ENCODE results near the gene TLX1. TPM values are rescaled to one million over a fixed set of nuclear protein-coding genes. Genes with fewer than 3 reads are reported as not detected.

TLX1 gene
- total RNA-seq, 4 donors from 2014 or later = not detected

DNA sequence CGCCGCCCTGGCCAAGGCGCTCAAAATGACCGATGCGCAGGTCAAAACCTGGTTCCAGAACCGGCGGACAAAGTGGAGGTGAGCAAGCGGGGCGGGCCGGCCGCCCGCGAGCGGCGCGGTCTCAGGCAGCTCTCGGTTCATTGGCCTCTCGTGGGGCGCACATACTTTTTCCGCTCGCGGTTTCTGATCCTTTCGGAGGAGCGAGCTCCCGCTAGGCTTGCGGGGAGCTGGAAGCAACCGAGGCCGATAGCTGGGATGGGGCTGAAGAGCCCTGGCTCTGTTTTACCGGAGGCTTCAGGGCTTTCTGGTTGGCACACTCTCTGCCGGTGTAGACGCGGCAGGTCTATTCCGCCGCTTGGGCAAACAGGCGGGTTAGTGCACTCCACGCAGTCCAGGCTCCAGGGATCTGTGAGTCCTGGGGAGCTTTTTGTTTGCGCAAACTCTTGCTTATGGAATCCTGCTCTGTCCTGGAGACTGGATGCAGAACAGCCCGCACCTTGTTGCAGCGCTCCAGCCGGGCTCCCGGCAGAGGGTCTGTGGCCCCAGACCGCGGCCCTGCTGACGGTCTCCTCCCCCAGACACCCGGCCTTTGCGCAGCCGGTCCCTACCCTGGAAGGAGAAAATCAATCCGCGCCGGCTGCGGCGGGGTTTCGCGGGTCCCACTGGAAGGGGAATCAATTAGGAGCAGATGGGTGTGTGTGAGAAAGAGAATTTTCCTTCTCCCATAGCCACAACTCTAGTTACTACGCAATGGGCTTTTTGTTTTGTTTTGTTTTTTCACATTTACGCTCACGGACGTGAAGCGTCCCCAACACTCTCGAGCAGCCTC lies 3.4 kb downstream of the TLX1 start:
- Histone ChIP-seq H3K27me3 (peaks cover 24 to 88% of the 10 kb centered on the region in 2 donors), H3K36me3 (no peaks in the 10 kb centered on the region), H3K4me1 (peaks cover 0 to 29% of the 10 kb centered on the region in 2 donors), H3K4me3 (no peak overlapping the region), H3K9me3 (no peaks in the 10 kb centered on the region), H3K27ac (no peak overlapping the region)
- TF ChIP-seq POLR2A (IDR thresholded peaks at IDR 0.05) (no peak), CTCF (IDR thresholded peaks at IDR 0.05) (no peak)
- no peak for DNase-seq
- intact Hi-C loops (cut with DNase I; ENCODE audit: low total_unique reads) = no loop called here

DNA sequence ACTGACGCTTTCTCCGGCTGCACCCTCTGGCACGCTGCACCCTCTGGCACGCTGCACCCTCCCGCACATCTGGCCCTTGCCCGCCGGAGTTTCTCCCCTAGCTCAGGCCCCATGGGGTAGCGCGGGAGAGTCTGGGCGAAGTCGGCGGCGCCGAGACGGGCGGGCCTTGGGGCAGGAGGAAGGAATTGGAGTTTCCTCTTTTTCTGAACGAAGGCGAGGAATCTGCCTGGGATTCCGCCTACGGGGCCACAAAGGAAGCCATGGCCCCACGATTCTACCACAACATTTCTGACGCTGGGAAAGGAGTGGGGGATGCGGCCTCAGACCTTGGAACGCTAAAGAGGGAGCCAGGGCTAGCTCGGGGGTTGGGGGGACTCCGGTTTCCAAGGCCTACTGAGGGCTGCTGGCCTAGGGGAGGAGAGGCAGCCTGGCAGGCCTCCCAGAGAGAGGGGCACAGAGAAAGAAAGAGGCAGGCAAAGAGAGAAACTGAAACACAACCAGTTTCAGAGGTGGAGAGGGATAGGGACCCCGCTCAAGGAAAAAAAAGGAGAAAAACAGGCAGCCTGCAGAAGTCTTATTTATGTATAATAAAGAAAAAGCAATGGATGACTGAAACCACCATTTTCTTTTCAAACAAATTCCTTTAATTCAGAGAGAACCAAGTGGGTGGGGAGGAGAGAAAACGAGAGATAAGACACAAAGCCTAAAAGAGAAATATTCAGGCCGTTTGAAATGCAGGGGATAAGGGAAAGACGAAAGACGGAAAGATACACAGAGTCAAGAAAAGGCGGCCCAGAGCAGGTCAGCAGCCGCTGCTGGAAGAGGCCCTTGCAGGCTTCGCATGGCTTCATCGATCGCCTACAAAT lies 4.3 kb downstream of the TLX1 start:
- H3K27ac ChIP-seq = no peak overlapping the region
- no peak for DNase-seq
- intact Hi-C loops (cut with DNase I; ENCODE audit: low total_unique reads) = no loop called here
- H3K4me1 ChIP-seq = peaks cover 0 to 29% of the 10 kb centered on the region in 2 donors
- H3K36me3 ChIP-seq = no peaks in the 10 kb centered on the region
- peaks cover 29 to 89% of the 10 kb centered on the region in 2 donors for H3K27me3 ChIP-seq
- no peak overlapping the region for H3K4me3 ChIP-seq
- no peak for TF ChIP-seq CTCF (IDR thresholded peaks at IDR 0.05)
- no peak for TF ChIP-seq POLR2A (IDR thresholded peaks at IDR 0.05)
- no peaks in the 10 kb centered on the region for H3K9me3 ChIP-seq

DNA sequence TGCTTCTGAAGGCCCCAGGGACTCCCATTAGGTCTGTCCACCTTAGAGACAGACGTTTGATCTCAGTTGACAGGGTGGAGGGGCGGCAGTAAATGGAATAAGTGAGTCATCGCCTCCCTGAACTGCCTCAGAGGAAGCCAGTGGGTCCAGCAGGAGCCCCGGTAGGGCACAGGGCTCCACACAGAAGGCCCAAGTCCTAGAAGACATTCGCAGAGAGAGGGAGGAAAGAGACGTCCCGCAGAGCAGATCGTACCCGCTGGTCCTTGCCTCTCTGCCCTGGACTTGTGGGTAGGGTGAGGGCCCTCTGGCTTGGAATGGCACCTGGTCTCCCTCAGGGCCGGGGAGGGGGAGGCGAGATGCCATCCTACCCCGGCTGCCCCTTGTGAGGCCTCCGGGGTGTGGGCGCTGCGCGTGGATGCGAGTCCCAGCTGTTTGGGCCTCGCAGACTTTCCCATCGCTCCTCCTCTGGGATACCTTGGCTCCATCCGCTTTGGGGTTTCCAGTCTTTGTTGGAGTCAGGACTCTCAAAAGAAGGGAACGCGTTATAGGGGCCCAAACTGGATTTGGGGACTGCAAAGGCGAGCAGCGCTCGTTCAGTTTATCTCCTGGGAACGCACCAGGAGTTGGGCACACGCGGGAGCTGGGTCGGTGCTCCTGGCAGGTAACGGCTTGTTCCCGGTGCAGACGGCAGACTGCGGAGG lies 5.1 kb downstream of the TLX1 start:
- peaks cover 30 to 89% of the 10 kb centered on the region in 2 donors for H3K27me3 ChIP-seq
- H3K4me3 ChIP-seq = no peak overlapping the region
- intact Hi-C loops (cut with DNase I; ENCODE audit: low total_unique reads) = no loop called here
- no peak for DNase-seq
- no peaks in the 10 kb centered on the region for H3K9me3 ChIP-seq
- H3K27ac ChIP-seq = no peak overlapping the region
- H3K4me1 ChIP-seq = peaks cover 0 to 27% of the 10 kb centered on the region in 2 donors
- no peaks in the 10 kb centered on the region for H3K36me3 ChIP-seq
- no peak for TF ChIP-seq CTCF (IDR thresholded peaks at IDR 0.05)
- no peak for TF ChIP-seq POLR2A (IDR thresholded peaks at IDR 0.05)

- no peak overlapping the region for H3K27ac ChIP-seq
- TF ChIP-seq POLR2A (IDR thresholded peaks at IDR 0.05) (no peak), CTCF (IDR thresholded peaks at IDR 0.05) (no peak)
- no peaks in the 10 kb centered on the region for H3K9me3 ChIP-seq
- H3K4me3 ChIP-seq = no peak overlapping the region
- H3K36me3 ChIP-seq = no peaks in the 10 kb centered on the region
- peaks cover 25 to 91% of the 10 kb centered on the region in 2 donors for H3K27me3 ChIP-seq
- intact Hi-C loops (cut with DNase I; ENCODE audit: low total_unique reads) = no loop called here
- peaks cover 0 to 22% of the 10 kb centered on the region in 2 donors for H3K4me1 ChIP-seq
- DNase-seq = no peak
Measured at GRCh38 chr10:101136708-101137121, 5.6 kb downstream of the TLX1 start.
